Fibroblast of skin of scalp (primary cell): Measurements from ENCODE around the gene ALG3. TPM values are rescaled to one million over a fixed set of nuclear protein-coding genes. Genes with fewer than 3 reads are reported as not detected.
"Not testable (repeated sequence)": the region's sequence is repeated elsewhere in the genome, so short reads cannot be mapped to it uniquely, and the experiment has no call there.

Experiments used
- DNase-seq: peaks from one replicate; pipeline ENCODE4 v3.0.0-alpha.2; 2013
- polyA plus RNA-seq, 2 experiments: library from polyadenylated mRNA; unstranded; fragments of 120-200 nt; gene quantifications; one replicate each; pipeline ENCODE4 v1.2.1, GENCODE V29; 2013; ENCODE audit not compliant: insufficient read length in 2 of 2

Gene ALG3
- polyA plus RNA-seq (2013, experiment 1 of 2; ENCODE audit: insufficient read length): 41.3 TPM
- 42.4 TPM for polyA plus RNA-seq (2013, experiment 2 of 2; ENCODE audit: insufficient read length)

DNA sequence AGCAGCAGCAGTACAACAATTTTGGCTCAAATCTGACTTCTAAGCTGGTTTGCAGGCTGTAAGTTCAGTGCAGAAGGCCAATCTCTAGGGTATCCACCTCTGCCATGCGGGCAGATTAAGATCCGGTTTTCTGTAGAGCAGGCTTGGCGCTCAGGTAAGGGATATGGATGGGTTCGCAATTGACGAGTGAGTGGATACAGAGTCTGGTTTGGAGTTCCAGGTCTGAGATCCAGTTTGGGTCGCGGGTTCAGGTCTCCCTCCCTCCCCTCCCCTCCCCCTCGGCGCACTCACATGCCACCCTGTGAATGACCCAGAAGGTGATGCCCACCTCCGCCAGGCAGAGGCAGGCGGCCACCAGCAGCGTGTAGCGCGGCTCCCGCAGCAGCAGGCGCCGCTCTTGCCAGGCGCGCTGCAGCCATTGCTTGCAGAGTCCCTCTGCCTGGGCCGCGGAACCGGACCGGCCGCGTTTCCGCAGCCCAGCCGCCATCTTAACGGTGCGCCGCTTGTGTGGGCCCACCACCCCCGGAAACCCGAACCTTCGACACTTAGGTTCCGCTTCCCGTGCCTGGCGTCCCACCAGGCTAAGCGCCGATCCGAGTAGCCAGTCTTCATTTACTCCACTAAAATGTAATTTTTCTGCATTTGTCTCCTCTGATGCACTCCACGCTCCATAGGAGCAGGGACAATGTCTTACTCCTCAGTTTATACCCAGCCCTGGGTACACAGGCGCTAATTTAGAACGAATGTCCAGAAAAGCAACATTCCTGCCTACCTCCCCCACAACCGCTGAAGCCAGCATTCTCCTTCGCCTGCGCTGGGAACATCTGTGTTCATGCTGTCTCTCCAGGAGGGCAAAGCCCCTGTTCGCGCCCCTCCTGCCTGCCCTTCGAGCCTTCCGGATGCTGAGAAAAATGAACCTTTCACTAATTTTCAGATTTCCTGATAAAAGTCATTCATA lies at the start of gene ALG3:
Gene ALG3, minus strand, starts transcription at position 509 of the 958 bp plus-strand sequence. Its CDS starts 22 bp downstream, at position 487.
- peak; percentile 88 for DNase-seq

DNA sequence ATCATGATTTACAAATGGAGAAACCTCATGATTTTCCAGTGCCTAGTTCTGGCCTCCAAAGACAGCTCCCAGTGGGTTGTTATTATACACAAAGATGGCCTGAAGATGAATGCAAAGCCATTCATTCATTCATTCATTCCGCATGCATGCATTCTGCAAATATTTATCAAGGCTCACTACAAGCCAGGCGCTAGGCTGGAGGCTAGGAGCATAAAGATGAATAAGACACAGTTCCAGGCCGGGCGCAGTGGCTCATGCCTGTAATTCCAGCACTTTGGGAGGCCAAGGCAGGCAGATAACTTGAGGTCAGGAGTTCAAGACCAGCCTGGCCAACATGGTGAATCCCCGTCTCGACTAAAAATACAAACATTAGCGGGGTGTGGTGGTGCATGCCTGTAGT lies 47.9 kb upstream of the ALG3 start:
- DNase-seq: no peak

DNA sequence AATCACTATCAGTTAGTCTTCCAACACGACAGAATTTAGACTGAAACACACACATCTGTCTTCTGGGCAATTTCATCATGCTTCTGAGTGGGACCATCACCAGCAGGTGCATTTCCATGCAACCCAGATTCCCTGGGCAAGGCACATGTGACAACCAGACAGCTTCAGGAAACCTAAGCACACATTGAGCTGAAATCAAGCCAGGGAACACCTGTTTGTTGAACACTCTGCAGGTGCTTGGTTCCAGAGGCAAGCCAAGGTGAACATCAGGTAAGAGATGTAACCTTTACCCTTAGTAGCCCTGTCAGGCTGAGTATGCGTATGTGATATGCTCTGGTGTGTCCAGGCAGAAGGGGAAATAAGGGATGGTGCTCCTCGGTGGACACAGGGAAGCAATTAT lies 47.0 kb upstream of the ALG3 start:
- DNase-seq: no peak

DNA sequence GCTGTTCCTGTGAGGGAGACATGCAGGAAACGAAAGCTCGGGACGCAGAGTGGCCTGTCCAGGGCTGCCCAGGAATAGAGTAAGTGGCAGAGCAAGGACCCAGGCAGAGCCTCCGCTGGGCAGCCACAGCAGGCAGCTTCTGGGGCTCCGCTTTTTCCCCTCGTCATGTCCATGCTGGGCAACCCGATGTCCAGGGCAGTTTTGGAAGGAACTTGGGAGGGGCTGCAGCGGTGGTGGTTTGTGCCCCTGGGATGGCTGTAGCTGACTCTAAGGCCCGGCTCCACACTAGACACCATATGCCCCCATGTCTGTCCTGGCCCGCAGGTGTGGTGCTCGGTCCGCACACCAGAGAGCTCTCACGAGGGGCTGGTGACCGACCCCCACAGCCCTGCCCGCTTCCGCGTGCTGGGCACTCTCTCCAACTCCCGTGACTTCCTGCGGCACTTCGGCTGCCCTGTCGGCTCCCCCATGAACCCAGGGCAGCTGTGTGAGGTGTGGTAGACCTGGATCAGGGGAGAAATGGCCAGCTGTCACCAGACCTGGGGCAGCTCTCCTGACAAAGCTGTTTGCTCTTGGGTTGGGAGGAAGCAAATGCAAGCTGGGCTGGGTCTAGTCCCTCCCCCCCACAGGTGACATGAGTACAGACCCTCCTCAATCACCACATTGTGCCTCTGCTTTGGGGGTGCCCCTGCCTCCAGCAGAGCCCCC lies 43.1 kb upstream of the ALG3 start:
- no peak for DNase-seq

DNA sequence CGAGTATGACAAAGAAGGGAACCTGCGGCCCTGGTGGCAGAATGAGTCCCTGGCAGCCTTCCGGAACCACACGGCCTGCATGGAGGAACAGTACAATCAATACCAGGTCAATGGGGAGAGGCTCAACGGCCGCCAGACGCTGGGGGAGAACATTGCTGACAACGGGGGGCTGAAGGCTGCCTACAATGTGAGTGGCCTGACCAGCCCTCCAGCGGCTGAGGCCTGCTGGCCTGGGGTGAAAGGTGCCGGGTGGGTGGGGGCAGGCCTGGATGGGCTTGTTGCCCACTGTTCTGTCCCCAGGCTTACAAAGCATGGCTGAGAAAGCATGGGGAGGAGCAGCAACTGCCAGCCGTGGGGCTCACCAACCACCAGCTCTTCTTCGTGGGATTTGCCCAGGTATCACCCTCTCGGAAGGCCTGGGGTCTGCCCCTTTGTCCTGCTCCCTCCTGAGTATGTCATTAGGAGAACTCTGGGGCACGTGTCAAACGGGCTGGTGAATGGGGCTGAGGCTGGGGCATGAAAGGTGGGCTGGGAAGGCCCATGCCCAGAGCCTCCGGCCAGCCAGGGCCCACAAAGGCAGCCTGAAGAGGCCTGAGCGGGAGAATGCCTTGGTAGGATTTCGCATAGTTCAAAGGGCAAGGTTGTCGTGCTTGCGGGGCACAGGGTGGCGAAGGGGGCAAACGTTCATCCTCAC lies 42.4 kb upstream of the ALG3 start:
- DNase-seq: no peak

DNA sequence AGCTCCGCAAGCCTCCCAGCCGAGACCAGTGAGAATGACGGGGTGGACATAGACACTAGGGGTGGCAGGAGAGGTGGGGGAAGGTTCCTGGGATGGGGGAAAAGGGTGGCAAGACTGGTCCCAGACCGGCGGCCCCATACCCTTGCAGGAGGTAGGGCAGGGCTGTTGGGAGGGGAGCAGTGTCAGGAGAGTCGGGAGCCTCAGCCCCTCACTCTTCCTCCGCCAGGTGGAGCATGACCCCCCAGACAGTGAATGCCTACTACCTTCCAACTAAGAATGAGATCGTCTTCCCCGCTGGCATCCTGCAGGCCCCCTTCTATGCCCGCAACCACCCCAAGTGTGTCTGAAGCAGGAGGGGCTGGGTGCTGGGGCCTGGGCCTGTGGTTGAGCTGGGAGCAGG lies 41.6 kb upstream of the ALG3 start:
- no peak for DNase-seq

DNA sequence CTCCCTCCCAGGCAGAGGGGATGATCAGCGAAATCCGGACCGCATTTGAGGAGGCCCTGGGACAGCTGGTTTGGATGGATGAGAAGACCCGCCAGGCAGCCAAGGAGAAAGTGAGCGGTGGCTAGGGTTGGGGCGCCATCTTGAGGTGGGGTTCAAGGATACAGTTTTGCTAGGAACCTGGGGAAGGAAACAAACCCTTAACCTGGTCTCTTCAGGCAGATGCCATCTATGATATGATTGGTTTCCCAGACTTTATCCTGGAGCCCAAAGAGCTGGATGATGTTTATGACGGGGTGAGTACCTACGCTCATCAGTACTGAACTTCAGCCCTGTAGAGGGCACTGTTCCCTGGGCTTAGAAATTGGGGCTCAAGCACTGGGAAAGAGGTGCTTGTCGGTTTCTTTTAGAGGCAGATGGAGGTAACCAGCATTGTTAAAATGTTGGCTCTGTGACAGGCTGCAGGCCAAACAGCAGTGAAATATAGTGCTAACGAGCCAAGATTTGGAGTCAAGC lies 40.7 kb upstream of the ALG3 start:
- DNase-seq: peak; percentile 53

DNA sequence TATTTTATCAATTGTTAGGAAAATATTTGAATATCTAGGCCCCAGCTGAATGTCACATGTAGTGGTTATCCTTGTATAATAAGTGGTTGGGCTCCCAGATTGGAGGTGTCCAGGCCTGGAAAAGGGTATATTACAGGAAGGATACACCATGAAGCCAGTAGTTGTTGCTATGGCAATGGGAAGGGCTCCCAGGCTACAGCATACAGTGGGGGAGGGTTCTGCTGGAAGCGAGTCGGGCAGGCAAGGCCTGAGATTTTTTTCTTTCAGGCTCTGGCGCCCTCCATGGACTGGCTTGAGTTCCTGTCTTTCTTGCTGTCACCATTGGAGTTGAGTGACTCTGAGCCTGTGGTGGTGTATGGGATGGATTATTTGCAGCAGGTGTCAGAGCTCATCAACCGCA lies 35.9 kb upstream of the ALG3 start:
- DNase-seq: peak; percentile 67

DNA sequence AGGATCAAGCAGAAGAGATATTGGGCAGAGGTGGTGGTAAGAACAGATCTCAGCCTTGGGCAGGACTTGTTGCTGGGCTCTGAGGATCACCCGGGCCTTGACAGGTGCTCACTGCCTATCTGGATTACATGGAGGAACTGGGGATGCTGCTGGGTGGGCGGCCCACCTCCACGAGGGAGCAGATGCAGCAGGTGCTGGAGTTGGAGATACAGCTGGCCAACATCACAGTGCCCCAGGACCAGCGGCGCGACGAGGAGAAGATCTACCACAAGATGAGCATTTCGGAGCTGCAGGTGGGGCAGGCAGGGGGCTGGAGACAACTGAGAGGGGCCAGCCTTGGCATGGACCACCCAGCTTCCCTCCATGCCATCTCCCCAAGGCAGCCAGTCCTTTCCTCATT lies 34.9 kb upstream of the ALG3 start:
- DNase-seq: no peak

DNA sequence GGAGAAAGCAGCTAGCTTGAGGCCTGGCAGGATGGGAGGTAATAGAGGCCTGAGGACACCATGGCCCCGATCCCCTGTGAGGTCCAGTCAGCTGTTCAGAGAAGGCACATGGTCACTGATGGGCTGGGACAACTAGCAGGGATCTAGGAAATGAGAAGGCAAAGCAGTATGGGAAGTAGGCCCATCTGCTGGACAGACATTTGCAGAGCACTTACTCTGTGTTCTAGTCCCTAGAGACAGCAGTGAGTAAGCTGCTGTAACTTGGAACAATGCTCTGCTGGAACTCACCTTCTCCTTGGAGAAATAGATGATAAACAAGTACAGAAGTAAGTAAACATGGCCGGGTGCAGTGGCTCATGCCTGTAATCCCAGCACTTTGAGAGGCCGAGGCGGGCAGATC lies 34.2 kb upstream of the ALG3 start:
- no peak for DNase-seq

DNA sequence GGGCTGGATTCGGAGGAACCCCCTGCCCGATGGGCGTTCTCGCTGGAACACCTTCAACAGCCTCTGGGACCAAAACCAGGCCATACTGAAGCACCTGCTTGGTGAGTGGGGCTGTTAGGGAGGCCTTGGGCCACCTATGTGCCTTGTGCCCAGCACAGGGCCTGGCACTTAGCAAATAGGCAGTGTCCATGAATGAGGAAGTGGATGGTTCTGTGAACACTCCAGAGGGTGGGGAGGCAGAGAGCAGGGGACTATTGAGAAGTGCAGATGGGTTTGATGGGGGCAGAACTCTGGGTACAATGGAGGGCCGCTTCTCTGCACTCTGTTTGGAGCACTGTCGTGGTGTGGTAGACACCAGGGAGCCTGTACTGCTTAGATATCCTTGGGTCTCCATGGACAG lies 28.6 kb upstream of the ALG3 start:
- no peak for DNase-seq

DNA sequence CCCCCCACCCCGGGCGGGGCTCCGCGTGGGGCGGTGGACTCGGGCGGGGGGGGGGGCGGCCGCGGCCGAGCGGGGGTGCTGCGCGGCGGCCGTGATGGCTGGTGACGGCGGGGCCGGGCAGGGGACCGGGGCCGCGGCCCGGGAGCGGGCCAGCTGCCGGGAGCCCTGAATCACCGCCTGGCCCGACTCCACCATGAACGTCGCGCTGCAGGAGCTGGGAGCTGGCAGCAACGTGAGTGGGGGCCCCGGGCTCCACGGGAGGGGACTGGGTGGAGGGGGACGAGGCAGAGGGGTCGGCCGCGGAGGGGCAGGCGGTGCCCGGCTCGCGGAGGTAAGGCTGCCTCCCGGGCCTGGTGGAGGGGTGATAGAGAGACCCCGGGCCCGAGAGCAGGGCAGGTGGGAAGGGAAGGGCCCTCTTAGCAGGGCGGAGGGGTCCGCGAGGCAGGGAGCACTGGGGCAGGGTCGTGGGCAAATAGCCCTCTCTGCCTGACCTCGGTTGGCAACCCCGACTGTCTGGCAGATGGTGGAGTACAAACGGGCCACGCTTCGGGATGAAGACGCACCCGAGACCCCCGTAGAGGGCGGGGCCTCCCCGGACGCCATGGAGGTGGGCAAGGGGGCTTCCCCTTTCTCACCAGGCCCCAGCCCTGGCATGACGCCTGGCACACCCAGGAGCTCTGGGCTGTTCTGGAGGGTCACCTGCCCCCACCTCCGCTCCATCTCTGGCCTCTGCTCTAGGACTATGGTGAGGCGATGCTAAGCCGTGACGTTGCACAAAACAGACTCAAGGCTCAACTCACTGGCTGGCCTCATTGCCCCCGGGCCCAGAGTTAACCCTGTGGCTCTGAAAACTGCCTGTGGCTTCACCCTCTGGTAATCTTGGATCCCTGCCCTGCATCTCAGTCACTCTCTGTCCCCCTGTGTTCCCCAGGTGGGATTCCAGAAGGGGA lies 27.5 kb upstream of the ALG3 start, which contains the start of gene ECE2:
Gene ECE2, plus strand, starts transcription at position 62 of the 950 bp plus-strand sequence. Its CDS starts 132 bp downstream, at position 194.
- DNase-seq: no peak

DNA sequence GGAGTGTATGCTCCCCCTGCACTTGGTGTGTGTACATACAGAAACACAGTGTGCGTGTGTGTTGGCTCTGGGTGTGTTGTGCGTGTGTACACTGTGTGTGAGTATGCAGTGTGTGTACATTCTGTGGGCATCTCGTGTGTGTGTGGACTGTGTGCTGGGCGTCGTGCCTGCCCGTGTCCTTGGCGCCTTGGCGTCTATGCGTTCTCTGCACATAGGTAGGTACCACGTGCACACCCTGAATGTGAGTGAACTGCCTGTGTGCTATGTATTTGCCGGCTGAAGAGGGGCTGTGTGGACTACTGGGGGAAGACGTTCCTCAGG lies 26.6 kb upstream of the ALG3 start:
- no peak for DNase-seq

DNA sequence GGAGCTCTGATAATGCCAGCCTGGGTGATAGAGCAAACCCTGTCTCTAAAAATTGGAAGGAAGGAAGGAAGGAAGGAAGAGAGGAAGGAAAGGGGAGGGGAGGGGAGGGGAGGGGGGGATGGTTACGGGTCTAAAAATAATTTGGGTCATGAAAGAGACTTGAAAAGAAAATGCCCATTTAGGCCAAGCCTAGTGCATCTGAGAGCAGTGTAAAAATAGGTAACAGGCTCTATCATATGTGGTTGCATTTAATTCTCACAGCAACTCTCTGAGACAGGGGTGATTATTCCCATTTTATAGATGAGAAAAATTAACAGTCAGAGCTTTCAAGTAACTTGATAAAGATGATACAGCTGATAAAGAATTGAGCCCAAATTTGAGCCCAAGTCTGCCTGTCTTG lies 23.5 kb upstream of the ALG3 start:
- DNase-seq: no peak

DNA sequence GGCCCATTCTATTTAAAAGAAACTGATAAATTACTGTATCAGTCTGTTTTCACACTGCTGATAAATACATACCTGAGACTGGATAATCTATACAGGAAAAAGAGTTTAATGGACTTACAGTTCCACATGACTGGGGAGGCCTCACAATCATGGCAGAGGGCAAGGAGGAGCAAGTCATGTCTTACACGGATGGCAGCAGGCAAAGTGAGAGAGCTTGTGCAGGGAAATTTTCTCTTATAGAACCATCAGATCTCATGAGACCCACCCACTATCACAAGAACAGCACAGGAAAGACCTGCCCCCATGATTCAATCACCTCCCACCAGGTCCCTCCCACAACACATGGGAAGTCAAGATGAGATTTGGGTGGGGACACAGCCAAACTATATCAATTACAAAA lies 18.5 kb upstream of the ALG3 start:
- not testable (repeated sequence) for DNase-seq

DNA sequence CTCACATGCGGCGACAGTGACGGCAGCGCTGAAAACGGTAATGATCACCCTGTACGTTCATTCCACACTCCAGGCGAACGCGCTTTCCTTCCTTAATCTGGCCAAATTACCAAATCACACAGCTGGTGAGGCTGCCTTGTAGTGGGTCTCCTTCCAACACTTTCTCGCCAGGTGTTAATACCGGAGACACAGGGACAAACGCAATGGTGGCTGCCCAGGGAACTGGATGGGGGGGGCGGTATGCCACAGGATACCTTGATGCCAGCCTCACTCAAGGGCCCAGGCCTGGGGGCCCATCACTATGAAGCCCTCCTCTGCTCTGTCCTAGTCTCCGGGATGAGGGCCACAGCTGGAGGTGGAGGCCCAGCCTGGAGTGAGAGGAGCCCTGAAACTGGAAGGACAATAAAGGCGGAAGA lies 14.0 kb upstream of the ALG3 start:
- no peak for DNase-seq

DNA sequence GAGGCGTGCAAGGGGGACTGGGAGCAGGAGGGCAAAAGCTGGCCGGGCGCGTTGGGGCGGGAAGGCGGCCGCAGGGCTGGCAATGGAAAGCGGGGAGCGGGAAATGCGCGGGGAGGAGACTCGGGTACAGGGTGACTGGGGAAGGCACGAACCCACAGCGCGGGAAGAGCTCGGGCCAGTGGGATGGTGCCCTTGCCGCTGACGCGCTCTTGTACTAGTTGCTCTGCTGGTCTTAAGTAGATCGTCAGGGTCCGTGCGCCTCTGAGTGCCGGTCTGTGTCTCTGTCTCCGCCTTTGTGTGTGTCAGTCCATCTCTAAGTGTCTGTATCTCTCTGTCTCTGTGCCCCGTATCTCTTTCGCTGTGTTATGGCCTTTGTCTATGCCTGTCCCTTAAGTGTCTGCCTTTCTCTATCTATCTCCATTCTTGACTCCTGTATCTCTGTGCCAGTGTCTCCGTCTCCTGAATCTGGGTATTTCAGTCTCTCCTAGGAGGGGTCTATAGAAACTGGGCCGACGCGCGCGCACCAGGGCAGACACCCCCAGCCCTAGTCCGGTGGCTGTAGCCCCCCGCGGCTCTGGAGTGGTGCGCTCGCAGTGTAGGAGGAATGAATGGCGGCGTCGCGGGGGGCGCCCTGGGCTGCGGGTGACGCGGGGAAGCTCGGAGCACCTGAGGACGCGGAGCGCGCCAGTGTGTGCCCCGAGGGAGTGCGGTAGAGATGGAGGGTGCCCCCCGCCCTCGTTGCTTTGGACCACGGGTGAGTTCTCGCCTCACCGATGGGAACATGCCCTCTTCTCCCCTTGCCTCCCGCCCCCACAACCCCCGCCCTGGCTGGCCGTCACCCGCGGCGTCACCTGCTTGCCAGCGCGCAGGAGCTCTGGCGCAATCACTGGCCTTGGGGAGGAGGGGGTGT lies 13.3 kb upstream of the ALG3 start:
- peak; percentile 11 for DNase-seq

DNA sequence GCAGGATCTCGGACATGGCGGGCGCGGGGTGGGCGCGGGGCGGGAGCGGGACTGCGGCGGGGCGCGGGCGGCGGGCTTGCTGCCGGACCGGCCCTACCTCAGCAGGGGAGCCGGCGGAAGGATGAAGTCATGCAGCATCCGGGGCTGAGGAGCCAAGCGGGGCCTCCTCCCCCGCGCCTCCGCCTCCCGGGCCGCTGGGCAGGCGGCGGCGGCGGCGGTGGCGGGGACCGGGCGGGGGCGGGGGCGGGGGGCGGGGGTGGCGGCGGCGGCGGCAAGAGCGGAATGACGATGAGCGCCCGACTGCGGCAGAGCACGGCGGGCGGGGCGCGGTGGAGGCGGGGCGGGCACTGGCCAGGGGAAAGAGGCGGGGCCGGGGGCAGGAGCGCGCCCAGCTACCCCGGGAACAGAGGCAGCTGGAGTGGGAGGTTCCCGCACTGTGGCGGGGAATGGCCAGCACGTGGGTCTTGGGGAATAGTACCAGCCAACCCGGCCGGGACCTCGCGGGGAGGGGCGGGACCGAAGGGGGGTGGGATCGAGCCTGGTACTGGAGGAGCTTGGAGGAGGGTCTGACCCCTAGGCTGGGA lies 12.6 kb upstream of the ALG3 start, which contains the start of gene CAMK2N2:
Gene CAMK2N2, minus strand, starts transcription at position 284 of the 584 bp plus-strand sequence. Its CDS starts 268 bp downstream, at position 16.
- DNase-seq: peak; percentile 50

DNA sequence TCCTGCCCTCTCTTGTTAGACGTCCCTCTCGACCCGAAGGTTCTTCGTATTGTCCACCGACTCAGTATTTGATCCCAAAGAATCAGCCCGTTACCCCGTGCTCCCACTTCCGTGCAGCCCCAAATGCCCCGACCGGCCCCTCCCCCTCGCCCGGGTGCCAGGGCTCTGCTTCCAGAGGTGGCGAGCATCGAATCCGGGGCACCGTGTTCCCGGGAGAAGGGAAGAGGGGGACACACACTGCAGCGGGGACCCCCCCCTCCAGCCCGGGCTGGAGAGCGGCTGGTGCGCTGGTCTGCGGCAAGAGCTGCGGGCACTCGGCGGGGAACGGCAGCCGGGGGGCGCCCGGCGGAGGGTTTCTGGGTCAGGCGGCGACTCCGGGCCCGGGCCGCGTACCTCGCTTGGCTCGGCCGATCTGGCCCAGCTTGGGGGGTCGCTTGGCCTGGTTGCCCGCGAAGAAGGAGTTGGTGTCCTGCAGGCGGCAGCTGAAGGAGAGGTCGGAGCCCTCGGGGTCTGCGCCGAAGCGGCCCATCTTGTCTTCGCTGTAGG lies 12.0 kb upstream of the ALG3 start:
- no peak for DNase-seq
